NCI-H510A (cell line): ENCODE results near the gene LONRF2.
"Not testable (repeated sequence)": the region's sequence is repeated elsewhere in the genome, so short reads cannot be mapped to it uniquely, and the experiment has no call there.

Source experiments
- DNase-seq: peaks from one replicate; lab custom pipeline; 2025; lab: John Stamatoyannopoulos, UW

The LONRF2 gene

GRCh38 chr2:100321866-100322820 is at the start of gene LONRF2:
Gene LONRF2 (minus strand): TSS chr2:100322501. CDS start chr2:100322093, 408 bp downstream.
- DNase-seq = peak; percentile 41

- no peak for DNase-seq
Observed at GRCh38 chr2:100367163-100367562, 44.9 kb upstream of the LONRF2 start.

- no peak for DNase-seq
Observed at GRCh38 chr2:100365434-100365833, 43.1 kb upstream of the LONRF2 start.

GRCh38 chr2:100362269-100362668 is 40.0 kb upstream of the LONRF2 start:
- DNase-seq = not testable (repeated sequence)

- no peak for DNase-seq
Observed at GRCh38 chr2:100359576-100359975, 37.3 kb upstream of the LONRF2 start.

GRCh38 chr2:100358554-100358953 is 36.3 kb upstream of the LONRF2 start:
- DNase-seq = no peak

GRCh38 chr2:100352521-100352920 is 30.2 kb upstream of the LONRF2 start:
- no peak for DNase-seq

GRCh38 chr2:100350661-100351185 is 28.4 kb upstream of the LONRF2 start:
- DNase-seq = no peak

GRCh38 chr2:100345144-100345543 is 22.8 kb upstream of the LONRF2 start:
- DNase-seq = not testable (repeated sequence)

GRCh38 chr2:100344433-100344832 is 22.1 kb upstream of the LONRF2 start:
- no peak for DNase-seq

GRCh38 chr2:100342466-100342865 is 20.2 kb upstream of the LONRF2 start:
- not testable (repeated sequence) for DNase-seq

- DNase-seq = peak; percentile 36
Observed at GRCh38 chr2:100339823-100340222, 17.5 kb upstream of the LONRF2 start.

GRCh38 chr2:100334929-100335328 is 12.6 kb upstream of the LONRF2 start:
- no peak for DNase-seq

GRCh38 chr2:100327742-100328141 is 5.4 kb upstream of the LONRF2 start:
- DNase-seq = no peak

- DNase-seq = peak; percentile 52
Observed at GRCh38 chr2:100321179-100321865, 979 bp downstream of the LONRF2 start.

GRCh38 chr2:100320547-100321178 is 1.6 kb downstream of the LONRF2 start:
- DNase-seq = peak; percentile 37

GRCh38 chr2:100317634-100318033 is 4.7 kb downstream of the LONRF2 start:
- DNase-seq = no peak

- DNase-seq = no peak
Observed at GRCh38 chr2:100309973-100310719, 12.2 kb downstream of the LONRF2 start.

GRCh38 chr2:100309311-100309710 is 13.0 kb downstream of the LONRF2 start:
- DNase-seq = no peak

GRCh38 chr2:100303744-100304143 is 18.6 kb downstream of the LONRF2 start:
- no peak for DNase-seq

GRCh38 chr2:100302585-100302892 is 19.8 kb downstream of the LONRF2 start:
- no peak for DNase-seq
